Neural progenitor cell (in vitro differentiated cells): Measurements from ENCODE around the gene LINS1. TPM values are rescaled to one million over a fixed set of nuclear protein-coding genes. Genes with fewer than 3 reads are reported as not detected.

ENCODE experiments used
- DNase-seq: peaks from one replicate; pipeline ENCODE4 v3.0.0-alpha.2; 2016; ENCODE audit warnings: low spot score
- H2AFZ ChIP-seq: fragments of 200-600 bp; sonication (generic); replicated peaks from 2 replicates; pipeline ENCODE4 v1.6.1; 2016; ENCODE audit warnings: antibody characterized with exemption
- H3F3A ChIP-seq: fragments of 200-600 bp; sonication (generic); 2 replicates; pipeline ENCODE4 v1.6.1; 2016; ENCODE audit warnings: antibody characterized with exemption, low read depth
- H3K27ac ChIP-seq: fragments of 200-600 bp; sonication (generic); 2 replicates; pipeline ENCODE4 v1.5.1; 2016; ENCODE audit warnings: mild to moderate bottlenecking
- H3K27me3 ChIP-seq: fragments of 200-600 bp; sonication (generic); 2 replicates; pipeline ENCODE4 v1.6.1; 2016; ENCODE audit warnings: mild to moderate bottlenecking, moderate library complexity
- H3K36me3 ChIP-seq: fragments of 200-600 bp; sonication (generic); 2 replicates; pipeline ENCODE4 v1.5.1; 2016
- H3K4me1 ChIP-seq: fragments of 200-600 bp; sonication (generic); 2 replicates; pipeline ENCODE4 v1.6.1; 2016; ENCODE audit warnings: mixed run types
- H3K4me2 ChIP-seq: fragments of 200-600 bp; sonication (generic); 2 replicates; pipeline ENCODE4 v1.6.1; 2016
- H3K4me3 ChIP-seq: fragments of 200-600 bp; sonication (generic); 2 replicates; pipeline ENCODE4 v1.5.1; 2016
- H3K79me2 ChIP-seq: fragments of 200-600 bp; sonication (generic); 2 replicates; pipeline ENCODE4 v1.6.1; 2016; ENCODE audit warnings: low read depth
- H3K9ac ChIP-seq: fragments of 200-600 bp; sonication (generic); 2 replicates; pipeline ENCODE4 v1.6.1; 2016
- H3K9me3 ChIP-seq: fragments of 200-600 bp; sonication (generic); 2 replicates; pipeline ENCODE4 v1.5.1; 2016; ENCODE audit warnings: low read depth
- H4K20me1 ChIP-seq: fragments of 200-600 bp; sonication (generic); 2 replicates; pipeline ENCODE4 v1.6.1; 2016; ENCODE audit warnings: low read depth
- H3K27ac Mint-ChIP-seq: 3 replicates; pipeline ENCODE4 v1.8.0; 2021; ENCODE audit warnings: mixed read lengths
- H3K27me3 Mint-ChIP-seq: 2 replicates; pipeline ENCODE4 v1.8.0; 2022; ENCODE audit warnings: low read depth, mild to moderate bottlenecking, inconsistent platforms, moderate library complexity, mixed read lengths; ENCODE audit not compliant: insufficient read depth
- H3K36me3 Mint-ChIP-seq: 3 replicates; pipeline ENCODE4 v1.8.0; 2021; ENCODE audit warnings: mixed read lengths
- H3K4me1 Mint-ChIP-seq: 3 replicates; pipeline ENCODE4 v1.8.0; 2021; ENCODE audit warnings: mixed read lengths
- H3K4me3 Mint-ChIP-seq: 3 replicates; pipeline ENCODE4 v1.8.0; 2021; ENCODE audit warnings: mild to moderate bottlenecking, moderate library complexity, mixed read lengths
- H3K9me3 Mint-ChIP-seq: 3 replicates; pipeline ENCODE4 v1.8.0; 2020; ENCODE audit warnings: mixed read lengths
- CTCF ChIP-seq: fragments of 200-600 bp; sonication (generic); IDR thresholded peaks from 2 replicates; pipeline ENCODE4 v1.5.1; 2017; ENCODE audit warnings: antibody characterized with exemption, mild to moderate bottlenecking
- EZH2 ChIP-seq: fragments of 200-600 bp; sonication (generic); IDR thresholded peaks from 2 replicates; pipeline ENCODE4 v1.6.1; 2017; ENCODE audit warnings: antibody characterized with exemption, mild to moderate bottlenecking, moderate library complexity
- EZH2phosphoT487 ChIP-seq: fragments of 200-600 bp; sonication (generic); IDR thresholded peaks from 2 replicates; pipeline ENCODE4 v1.6.1; 2017; ENCODE audit warnings: antibody characterized with exemption
- total RNA-seq: library from RNA; depleted of rRNA; stranded (reverse); fragments of >200 nt; gene quantifications from 2 replicates; pipeline ENCODE4 v1.2.3, GENCODE V29; 2015; ENCODE audit warnings: low replicate concordance

Gene LINS1
- total RNA-seq, 1 donor from 2014 or later: 18.7 TPM

- Mint-ChIP-seq H3K4me1 (peaks cover 15% of the 10 kb centered on the region), H3K27ac (no peak overlapping the region), H3K27me3 (no peaks in the 10 kb centered on the region), H3K4me3 (no peak overlapping the region), H3K9me3 (no peaks in the 10 kb centered on the region), H3K36me3 (peaks cover 2% of the 10 kb centered on the region)
- H3F3A ChIP-seq: no peaks in the 10 kb centered on the region
- H3K9ac ChIP-seq: no peak overlapping the region
- peaks cover 5% of the 10 kb centered on the region for H3K4me1 ChIP-seq
- H4K20me1 ChIP-seq: no peaks in the 10 kb centered on the region
- H3K79me2 ChIP-seq: peaks cover 7% of the 10 kb centered on the region
- no peaks in the 10 kb centered on the region for H3K9me3 ChIP-seq
- no peaks in the 10 kb centered on the region for H3K27me3 ChIP-seq
- DNase-seq: no peak
- H3K4me3 ChIP-seq: no peak overlapping the region
- no peak overlapping the region for H3K27ac ChIP-seq
- TF ChIP-seq CTCF (no peak), EZH2phosphoT487 (no peak), EZH2 (no peak)
- no peak overlapping the region for H2AFZ ChIP-seq
- no peaks in the 10 kb centered on the region for H3K36me3 ChIP-seq
- H3K4me2 ChIP-seq: no peak overlapping the region
Observed at GRCh38 chr15:100648951-100649350, 47.0 kb upstream of the LINS1 start.

- H3K36me3 Mint-ChIP-seq: peaks cover 1% of the 10 kb centered on the region
- Histone ChIP-seq H3K27me3 (no peaks in the 10 kb centered on the region), H3K9me3 (no peaks in the 10 kb centered on the region), H3K36me3 (no peaks in the 10 kb centered on the region), H3K9ac (no peak overlapping the region), H3K4me2 (no peak overlapping the region), H3K79me2 (peaks cover 17% of the 10 kb centered on the region), H2AFZ (no peak overlapping the region), H4K20me1 (peaks cover 10% of the 10 kb centered on the region), H3K4me1 (peaks cover 5% of the 10 kb centered on the region), H3K27ac (no peak overlapping the region), H3K4me3 (no peak overlapping the region), H3F3A (no peaks in the 10 kb centered on the region)
- H3K27ac Mint-ChIP-seq: no peak overlapping the region
- no peak for TF ChIP-seq EZH2phosphoT487
- TF ChIP-seq CTCF: no peak
- no peak for TF ChIP-seq EZH2
- H3K4me1 Mint-ChIP-seq: peaks cover 5% of the 10 kb centered on the region
- H3K27me3 Mint-ChIP-seq: no peaks in the 10 kb centered on the region
- no peaks in the 10 kb centered on the region for H3K9me3 Mint-ChIP-seq
- no peak for DNase-seq
- H3K4me3 Mint-ChIP-seq: no peak overlapping the region
Observed at GRCh38 chr15:100645671-100646070, 43.7 kb upstream of the LINS1 start.

- Histone ChIP-seq H3K27ac (no peak overlapping the region), H3K79me2 (peaks cover 40% of the 10 kb centered on the region), H3K27me3 (no peaks in the 10 kb centered on the region), H3K4me1 (peaks cover 5% of the 10 kb centered on the region), H3K9me3 (no peaks in the 10 kb centered on the region), H3F3A (no peaks in the 10 kb centered on the region), H3K4me3 (no peak overlapping the region), H4K20me1 (peaks cover 10% of the 10 kb centered on the region), H3K9ac (no peak overlapping the region), H3K4me2 (no peak overlapping the region), H3K36me3 (no peaks in the 10 kb centered on the region), H2AFZ (no peak overlapping the region)
- peaks cover 3% of the 10 kb centered on the region for H3K36me3 Mint-ChIP-seq
- TF ChIP-seq CTCF (no peak), EZH2phosphoT487 (no peak), EZH2 (no peak)
- H3K4me3 Mint-ChIP-seq: no peak overlapping the region
- no peak for DNase-seq
- H3K4me1 Mint-ChIP-seq: peaks cover 5% of the 10 kb centered on the region
- no peaks in the 10 kb centered on the region for H3K27me3 Mint-ChIP-seq
- no peaks in the 10 kb centered on the region for H3K9me3 Mint-ChIP-seq
- H3K27ac Mint-ChIP-seq: no peak overlapping the region
Observed at GRCh38 chr15:100642950-100643338, 41.0 kb upstream of the LINS1 start.
